ENCODE measurements around the gene CHRNG.

CHRNG gene

DNA sequence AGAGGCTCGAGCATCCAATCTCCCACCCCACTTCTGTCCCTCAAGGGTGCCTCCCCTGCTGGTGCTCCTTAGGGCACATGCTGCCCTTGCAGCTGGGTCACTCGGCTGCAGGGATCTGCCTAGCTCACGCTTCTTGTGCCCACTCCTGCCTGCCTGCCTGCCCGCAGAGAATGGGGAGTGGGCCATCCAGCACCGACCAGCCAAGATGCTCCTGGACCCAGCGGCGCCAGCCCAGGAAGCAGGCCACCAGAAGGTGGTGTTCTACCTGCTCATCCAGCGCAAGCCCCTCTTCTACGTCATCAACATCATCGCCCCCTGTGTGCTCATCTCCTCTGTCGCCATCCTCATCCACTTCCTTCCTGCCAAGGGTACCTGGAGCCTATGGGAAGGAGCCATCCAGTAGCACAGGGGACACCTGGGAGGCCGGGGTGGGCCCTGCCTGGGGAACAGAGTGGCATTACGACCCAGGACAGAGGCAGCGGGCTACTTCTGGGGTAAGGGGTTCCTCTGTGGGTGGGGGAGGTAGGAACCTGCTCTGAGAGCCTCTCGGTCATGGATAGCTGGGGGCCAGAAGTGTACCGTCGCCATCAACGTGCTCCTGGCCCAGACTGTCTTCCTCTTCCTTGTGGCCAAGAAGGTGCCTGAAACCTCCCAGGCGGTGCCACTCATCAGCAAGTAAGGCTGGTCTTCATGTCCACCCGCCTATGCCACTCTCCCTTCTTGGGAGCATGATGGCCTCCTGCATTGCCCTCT lies 3.4 kb downstream of the CHRNG start:
- no peak overlapping the region for H3K27ac ChIP-seq
- TF ChIP-seq, protein P1, sequence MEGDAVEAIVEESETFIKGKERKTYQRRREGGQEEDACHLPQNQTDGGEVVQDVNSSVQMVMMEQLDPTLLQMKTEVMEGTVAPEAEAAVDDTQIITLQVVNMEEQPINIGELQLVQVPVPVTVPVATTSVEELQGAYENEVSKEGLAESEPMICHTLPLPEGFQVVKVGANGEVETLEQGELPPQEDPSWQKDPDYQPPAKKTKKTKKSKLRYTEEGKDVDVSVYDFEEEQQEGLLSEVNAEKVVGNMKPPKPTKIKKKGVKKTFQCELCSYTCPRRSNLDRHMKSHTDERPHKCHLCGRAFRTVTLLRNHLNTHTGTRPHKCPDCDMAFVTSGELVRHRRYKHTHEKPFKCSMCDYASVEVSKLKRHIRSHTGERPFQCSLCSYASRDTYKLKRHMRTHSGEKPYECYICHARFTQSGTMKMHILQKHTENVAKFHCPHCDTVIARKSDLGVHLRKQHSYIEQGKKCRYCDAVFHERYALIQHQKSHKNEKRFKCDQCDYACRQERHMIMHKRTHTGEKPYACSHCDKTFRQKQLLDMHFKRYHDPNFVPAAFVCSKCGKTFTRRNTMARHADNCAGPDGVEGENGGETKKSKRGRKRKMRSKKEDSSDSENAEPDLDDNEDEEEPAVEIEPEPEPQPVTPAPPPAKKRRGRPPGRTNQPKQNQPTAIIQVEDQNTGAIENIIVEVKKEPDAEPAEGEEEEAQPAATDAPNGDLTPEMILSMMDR (conservative IDR thresholded peaks at IDR 0.05) = no peak
- no peak for TF ChIP-seq ZFX (IDR thresholded peaks at IDR 0.05)

DNA sequence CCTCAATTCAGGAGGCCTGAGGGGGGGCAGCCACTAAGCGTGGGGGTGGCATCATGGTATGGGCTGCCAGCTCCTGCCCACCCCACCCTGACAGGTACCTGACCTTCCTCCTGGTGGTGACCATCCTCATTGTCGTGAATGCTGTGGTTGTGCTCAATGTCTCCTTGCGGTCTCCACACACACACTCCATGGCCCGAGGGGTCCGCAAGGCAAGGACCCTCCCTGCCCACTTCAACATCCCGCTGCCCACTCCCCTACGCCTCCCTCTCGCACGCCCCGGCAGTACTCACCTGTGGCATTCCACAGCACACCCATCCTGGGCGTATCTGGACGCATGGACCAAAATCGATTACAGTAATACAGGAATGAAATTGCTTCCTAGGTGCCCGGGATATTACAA lies 4.0 kb downstream of the CHRNG start:
- TF ChIP-seq, protein P1 (conservative IDR thresholded peaks at IDR 0.05) = no peak
- no peak for TF ChIP-seq ZFX (IDR thresholded peaks at IDR 0.05)
- H3K27ac ChIP-seq = no peak overlapping the region

DNA sequence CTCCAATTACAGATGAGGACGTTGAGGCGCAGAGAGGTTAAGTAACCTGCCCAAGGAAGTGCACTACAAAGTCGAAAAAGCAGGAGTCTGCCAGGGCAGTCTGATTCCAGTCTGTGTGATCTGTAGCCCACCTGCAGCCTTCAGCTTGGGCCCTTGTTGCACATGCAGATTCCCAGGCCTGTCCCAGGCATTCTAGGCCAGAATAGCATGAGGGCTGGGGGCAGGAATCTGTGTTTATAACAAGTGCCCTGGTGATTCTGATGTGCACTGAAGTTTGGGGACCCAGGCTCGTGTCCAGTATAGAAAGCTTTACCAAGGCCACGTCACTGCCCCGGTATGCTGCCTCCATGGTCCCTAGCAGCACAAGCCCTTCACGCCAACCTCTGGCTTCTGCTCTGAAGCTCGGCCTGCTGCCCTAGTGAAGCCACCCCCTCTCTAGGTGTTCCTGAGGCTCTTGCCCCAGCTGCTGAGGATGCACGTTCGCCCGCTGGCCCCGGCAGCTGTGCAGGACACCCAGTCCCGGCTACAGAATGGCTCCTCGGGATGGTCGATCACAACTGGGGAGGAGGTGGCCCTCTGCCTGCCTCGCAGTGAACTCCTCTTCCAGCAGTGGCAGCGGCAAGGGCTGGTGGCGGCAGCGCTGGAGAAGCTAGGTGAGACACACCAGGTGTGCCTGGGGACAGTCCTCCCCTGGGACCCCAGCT lies 4.6 kb downstream of the CHRNG start:
- no peak overlapping the region for H3K27ac ChIP-seq
- TF ChIP-seq ZFX (IDR thresholded peaks at IDR 0.05) = no peak
- TF ChIP-seq, protein P1 (conservative IDR thresholded peaks at IDR 0.05) = no peak

DNA sequence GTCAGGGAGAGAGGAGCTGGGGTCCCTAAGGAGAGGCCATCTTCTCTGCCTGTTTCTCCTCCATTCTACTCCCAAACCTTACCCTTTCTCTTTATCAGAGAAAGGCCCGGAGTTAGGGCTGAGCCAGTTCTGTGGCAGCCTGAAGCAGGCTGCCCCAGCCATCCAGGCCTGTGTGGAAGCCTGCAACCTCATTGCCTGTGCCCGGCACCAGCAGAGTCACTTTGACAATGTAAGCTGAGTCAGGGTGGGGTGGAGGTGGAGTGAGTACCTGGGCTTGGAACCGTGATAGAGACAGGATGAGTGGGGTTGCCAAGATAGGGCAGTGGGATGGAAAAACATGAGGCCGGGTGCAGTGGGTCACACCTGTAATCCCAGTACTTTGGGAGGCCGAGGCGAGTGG lies 5.2 kb downstream of the CHRNG start:
- no peak overlapping the region for H3K27ac ChIP-seq
- no peak for TF ChIP-seq ZFX (IDR thresholded peaks at IDR 0.05)
- TF ChIP-seq, protein P1 (conservative IDR thresholded peaks at IDR 0.05) = no peak

DNA sequence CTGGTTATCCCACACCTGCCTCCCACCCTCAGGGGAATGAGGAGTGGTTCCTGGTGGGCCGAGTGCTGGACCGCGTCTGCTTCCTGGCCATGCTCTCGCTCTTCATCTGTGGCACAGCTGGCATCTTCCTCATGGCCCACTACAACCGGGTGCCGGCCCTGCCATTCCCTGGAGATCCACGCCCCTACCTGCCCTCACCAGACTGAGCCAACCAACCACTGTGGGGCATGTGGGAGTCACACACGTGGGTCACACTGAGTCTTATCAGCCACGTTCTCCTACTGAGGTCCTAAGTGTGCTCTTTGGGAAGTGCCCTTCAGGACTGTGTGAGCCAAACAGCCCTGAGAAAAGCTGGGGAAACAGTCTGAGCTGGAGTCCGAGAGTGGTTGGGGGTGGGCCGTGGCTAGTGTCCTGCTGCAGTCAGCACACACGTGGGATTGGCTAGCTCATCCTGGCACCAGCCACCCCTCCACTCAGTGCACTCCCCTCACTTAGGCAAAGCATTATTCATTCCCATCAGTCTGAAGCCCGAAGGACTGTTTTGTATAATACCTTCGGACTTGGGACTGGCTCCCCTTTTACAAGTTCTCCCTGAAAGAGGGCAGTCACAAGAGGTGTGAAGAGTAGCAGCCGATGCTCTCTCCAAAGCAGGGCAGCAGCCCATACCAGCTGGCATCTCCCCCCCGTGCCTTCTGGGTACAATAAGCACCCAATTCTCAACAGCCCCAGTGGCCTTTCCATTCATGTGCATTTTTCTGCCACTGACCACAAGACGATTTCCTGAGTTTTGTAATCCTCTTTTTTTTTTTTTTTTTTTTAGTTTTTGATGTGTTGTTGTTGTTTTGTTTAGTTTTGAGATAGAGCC lies 6.3 kb downstream of the CHRNG start:
- no peak overlapping the region for H3K27ac ChIP-seq
- TF ChIP-seq, protein P1 (conservative IDR thresholded peaks at IDR 0.05) = no peak
- no peak for TF ChIP-seq ZFX (IDR thresholded peaks at IDR 0.05)

DNA sequence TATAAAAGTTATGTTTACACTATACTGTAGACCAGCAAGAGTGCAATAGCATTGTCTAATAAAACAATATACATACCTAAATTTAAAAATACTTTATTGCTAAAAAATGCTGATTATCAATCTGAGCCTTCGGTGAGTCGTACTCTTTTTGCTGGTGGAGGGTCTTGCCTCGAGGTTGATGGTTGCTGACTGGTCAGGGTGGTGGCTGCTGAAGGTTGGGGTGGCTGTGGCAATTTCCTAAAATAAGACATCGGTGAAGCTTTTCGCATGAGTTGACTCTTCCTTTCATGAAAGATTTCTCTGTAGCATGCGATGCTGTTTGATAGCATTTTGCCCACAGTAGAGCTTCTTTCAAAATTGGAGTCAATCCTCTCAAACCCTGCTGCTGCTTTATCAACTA lies 8.5 kb downstream of the CHRNG start:
- TF ChIP-seq, protein P1 (conservative IDR thresholded peaks at IDR 0.05) = no peak
- no peak for TF ChIP-seq ZFX (IDR thresholded peaks at IDR 0.05)
- H3K27ac ChIP-seq = no peak overlapping the region
